Stomach (tissue), 9 donors: ENCODE measurements around the gene CHD5. TPM values are rescaled to one million over a fixed set of nuclear protein-coding genes. Genes with fewer than 3 reads are reported as not detected.

Experiments used
- DNase-seq, 2 donors: peaks; one replicate each; pipeline versions ENCODE4 v3.0.0 to v3.0.0-alpha.2; 2013 to 2019
- H3K27ac ChIP-seq, 5 donors: fragments of 200-600 bp in 4 of 5; sonication (generic) in 4 of 5; one replicate each; pipeline ENCODE4 v1.5.1; 2013 to 2019; ENCODE audit warnings: mild to moderate bottlenecking in 1 of 5, moderate library complexity in 1 of 5
- H3K27me3 ChIP-seq, 3 donors: fragments of 200-600 bp; sonication (generic); one replicate each; pipeline ENCODE4 v1.5.1; 2017 to 2019; ENCODE audit warnings: mixed run types in 1 of 3
- H3K36me3 ChIP-seq, 4 donors: fragments of 200-600 bp; sonication (generic); 1 replicate in 3 of 4; 2 replicates in 1 of 4; pipeline ENCODE4 v1.5.1; 2016 to 2019
- H3K4me1 ChIP-seq, 4 donors: fragments of 200-600 bp; sonication (generic); one replicate each; pipeline ENCODE4 v1.5.1; 2016 to 2019
- H3K4me3 ChIP-seq, 4 donors: fragments of 200-600 bp; sonication (generic) in 3 of 4; one replicate each; pipeline ENCODE4 v1.5.1; 2016 to 2019; ENCODE audit warnings: mild to moderate bottlenecking in 1 of 4
- H3K9me3 ChIP-seq, 4 donors: fragments of 200-600 bp; sonication (generic); one replicate each; pipeline ENCODE4 v1.5.1; 2016 to 2019
- EP300 ChIP-seq: sonication (generic); formaldehyde crosslinking; IDR thresholded peaks from one replicate; pipeline ENCODE4 v1.6.1; 2017; ENCODE audit warnings: antibody characterized with exemption
- POLR2A ChIP-seq, 4 donors: fragments of 450-650 bp; IDR thresholded peaks; one replicate each; pipeline ENCODE4 v1.6.1; 2016; ENCODE audit warnings: antibody characterized with exemption in 4 of 4, control low read depth in 2 of 4, mild to moderate bottlenecking in 1 of 4, moderate library complexity in 1 of 4
- POLR2AphosphoS5 ChIP-seq, 3 donors: sonication (generic); formaldehyde crosslinking; IDR thresholded peaks; one replicate each; pipeline ENCODE4 v1.6.1; 2016; ENCODE audit warnings: antibody characterized with exemption in 3 of 3
- WGBS, 5 donors: extraction: QIAGEN DNeasy Blood & Tissue Kit in 3 of 5; methylation state at CpG; one replicate each; pipeline versions ENCODE4 v1.1.5 to v1.1.7; 2013 to 2018; 5-methylcytosine and 5-hydroxymethylcytosine counted together
- intact Hi-C: fragments of 100-400 bp; cut with DNase I; formaldehyde crosslinking; loops from one replicate; pipeline ENCODE4 v1.15.1; 2023; ENCODE audit warnings: low total_unique reads
- polyA plus RNA-seq, 3 donors: library from polyadenylated mRNA; stranded (reverse); fragments of 200-250 nt; gene quantifications; one replicate each; pipeline ENCODE4 v1.2.3, GENCODE V29; 2013
- total RNA-seq, 5 donors: library from RNA; depleted of rRNA; stranded (reverse); fragments of >200 nt; gene quantifications; one replicate each; pipeline versions ENCODE4 v1.1.0 to v1.2.3, GENCODE V29; 2014 to 2016
- TF ChIP-seq, protein P1 (sequence below), 7 experiments: fragments of 450-650 bp in 4 of 7; fragments of 200-600 bp in 3 of 7; sonication (generic) in 3 of 7; IDR thresholded peaks; one replicate each; pipeline ENCODE4 v1.5.1; 2016 to 2019; ENCODE audit warnings: antibody characterized with exemption in 7 of 7, control low read depth in 2 of 7, mild to moderate bottlenecking in 1 of 7
- donor health status: healthy with polysubstance abuse.
- donor health status: Bipolar disorder and iron deficiency.
- donor health status: healthy.

CHD5 gene
- total and polyA plus RNA-seq, 8 donors: 0.06 to 0.92 (median 0.29) TPM; not detected in 1

- H3K4me3 ChIP-seq: no peak overlapping the region
- H3K4me1 ChIP-seq: no peaks in the 10 kb centered on the region
- intact Hi-C loops: no loop called here
- no peak for DNase-seq
- WGBS, 5 donors: 54 to 86% (median 66%) methylated on average over 1 of the region's 1 CpG
- no peak overlapping the region for H3K27ac ChIP-seq
- TF ChIP-seq, protein P1, sequence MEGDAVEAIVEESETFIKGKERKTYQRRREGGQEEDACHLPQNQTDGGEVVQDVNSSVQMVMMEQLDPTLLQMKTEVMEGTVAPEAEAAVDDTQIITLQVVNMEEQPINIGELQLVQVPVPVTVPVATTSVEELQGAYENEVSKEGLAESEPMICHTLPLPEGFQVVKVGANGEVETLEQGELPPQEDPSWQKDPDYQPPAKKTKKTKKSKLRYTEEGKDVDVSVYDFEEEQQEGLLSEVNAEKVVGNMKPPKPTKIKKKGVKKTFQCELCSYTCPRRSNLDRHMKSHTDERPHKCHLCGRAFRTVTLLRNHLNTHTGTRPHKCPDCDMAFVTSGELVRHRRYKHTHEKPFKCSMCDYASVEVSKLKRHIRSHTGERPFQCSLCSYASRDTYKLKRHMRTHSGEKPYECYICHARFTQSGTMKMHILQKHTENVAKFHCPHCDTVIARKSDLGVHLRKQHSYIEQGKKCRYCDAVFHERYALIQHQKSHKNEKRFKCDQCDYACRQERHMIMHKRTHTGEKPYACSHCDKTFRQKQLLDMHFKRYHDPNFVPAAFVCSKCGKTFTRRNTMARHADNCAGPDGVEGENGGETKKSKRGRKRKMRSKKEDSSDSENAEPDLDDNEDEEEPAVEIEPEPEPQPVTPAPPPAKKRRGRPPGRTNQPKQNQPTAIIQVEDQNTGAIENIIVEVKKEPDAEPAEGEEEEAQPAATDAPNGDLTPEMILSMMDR (IDR thresholded peaks at IDR 0.05): no peak
- no peak for TF ChIP-seq EP300
- TF ChIP-seq POLR2AphosphoS5 (IDR thresholded peaks at IDR 0.05): no peak
- no peak for TF ChIP-seq POLR2A (IDR thresholded peaks at IDR 0.05)
- H3K9me3 ChIP-seq: peaks cover 0 to 12% (median 4%) of the 10 kb centered on the region in 4 donors
- H3K27me3 ChIP-seq: no peaks in the 10 kb centered on the region
- no peaks in the 10 kb centered on the region for H3K36me3 ChIP-seq
Observed at GRCh38 chr1:6116137-6116536, 64.0 kb downstream of the CHD5 start.

DNA sequence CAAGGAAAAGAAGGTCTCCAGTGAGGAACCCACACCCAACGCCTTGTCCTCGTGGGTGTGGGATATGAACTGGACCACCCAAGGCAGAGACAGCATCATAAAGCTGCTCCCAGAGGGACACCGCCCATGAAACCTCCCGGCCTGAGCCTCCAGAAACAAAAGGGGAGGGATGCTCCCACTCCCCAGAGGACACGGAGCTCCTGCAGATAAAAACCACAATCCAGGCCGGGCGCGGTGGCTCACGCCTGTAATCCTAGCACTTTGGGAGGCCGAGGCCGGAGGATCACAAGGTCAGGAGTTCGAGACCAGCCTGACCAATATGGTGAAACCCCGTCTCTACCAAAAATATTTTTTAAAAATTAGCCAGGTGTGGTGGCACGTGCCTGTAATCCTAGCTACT is 66.4 kb downstream of the CHD5 start:
- no peak for TF ChIP-seq POLR2AphosphoS5 (IDR thresholded peaks at IDR 0.05)
- TF ChIP-seq, protein P1 (IDR thresholded peaks at IDR 0.05): no peak
- TF ChIP-seq EP300: no peak
- no peak for TF ChIP-seq POLR2A (IDR thresholded peaks at IDR 0.05)
- 84 to 89% (median 89%) methylated on average over 14 of the region's 14 CpGs for WGBS, 5 donors
- no peaks in the 10 kb centered on the region for H3K36me3 ChIP-seq
- no peak overlapping the region for H3K4me3 ChIP-seq
- no peaks in the 10 kb centered on the region for H3K4me1 ChIP-seq
- no peak for DNase-seq
- H3K27me3 ChIP-seq: peaks cover 0 to 16% (median 4%) of the 10 kb centered on the region in 3 donors
- H3K27ac ChIP-seq: no peak overlapping the region
- H3K9me3 ChIP-seq: peaks cover 0 to 12% (median 4%) of the 10 kb centered on the region in 4 donors
- intact Hi-C loops: no loop called here

- Histone ChIP-seq H3K27me3 (peaks cover 0 to 22% (median 4%) of the 10 kb centered on the region in 3 donors), H3K36me3 (no peaks in the 10 kb centered on the region), H3K4me1 (no peaks in the 10 kb centered on the region), H3K9me3 (peaks cover 0 to 12% (median 4%) of the 10 kb centered on the region in 4 donors), H3K4me3 (no peak overlapping the region), H3K27ac (no peak overlapping the region)
- TF ChIP-seq POLR2A (IDR thresholded peaks at IDR 0.05) (no peak), EP300 (no peak), POLR2AphosphoS5 (IDR thresholded peaks at IDR 0.05) (no peak)
- TF ChIP-seq, protein P1 (IDR thresholded peaks at IDR 0.05): no peak
- 58 to 74% (median 64%) methylated on average over 10 of the region's 10 CpGs for WGBS, 5 donors
- intact Hi-C loops: no loop called here
- no peak for DNase-seq
Observed at GRCh38 chr1:6113116-6113515, 67.0 kb downstream of the CHD5 start.

GRCh38 chr1:6112690-6113005 is 67.5 kb downstream of the CHD5 start:
- Histone ChIP-seq H3K4me1 (no peaks in the 10 kb centered on the region), H3K27ac (no peak overlapping the region), H3K4me3 (no peak overlapping the region), H3K36me3 (no peaks in the 10 kb centered on the region), H3K9me3 (peaks cover 0 to 11% (median 4%) of the 10 kb centered on the region in 4 donors), H3K27me3 (peaks cover 0 to 23% (median 4%) of the 10 kb centered on the region in 3 donors)
- 40 to 71% (median 63%) methylated on average over 4 to 5 of the region's 5 CpGs for WGBS, 5 donors
- TF ChIP-seq POLR2AphosphoS5 (IDR thresholded peaks at IDR 0.05) (no peak), POLR2A (IDR thresholded peaks at IDR 0.05) (no peak)
- DNase-seq: no peak
- intact Hi-C loops: no loop called here

DNA sequence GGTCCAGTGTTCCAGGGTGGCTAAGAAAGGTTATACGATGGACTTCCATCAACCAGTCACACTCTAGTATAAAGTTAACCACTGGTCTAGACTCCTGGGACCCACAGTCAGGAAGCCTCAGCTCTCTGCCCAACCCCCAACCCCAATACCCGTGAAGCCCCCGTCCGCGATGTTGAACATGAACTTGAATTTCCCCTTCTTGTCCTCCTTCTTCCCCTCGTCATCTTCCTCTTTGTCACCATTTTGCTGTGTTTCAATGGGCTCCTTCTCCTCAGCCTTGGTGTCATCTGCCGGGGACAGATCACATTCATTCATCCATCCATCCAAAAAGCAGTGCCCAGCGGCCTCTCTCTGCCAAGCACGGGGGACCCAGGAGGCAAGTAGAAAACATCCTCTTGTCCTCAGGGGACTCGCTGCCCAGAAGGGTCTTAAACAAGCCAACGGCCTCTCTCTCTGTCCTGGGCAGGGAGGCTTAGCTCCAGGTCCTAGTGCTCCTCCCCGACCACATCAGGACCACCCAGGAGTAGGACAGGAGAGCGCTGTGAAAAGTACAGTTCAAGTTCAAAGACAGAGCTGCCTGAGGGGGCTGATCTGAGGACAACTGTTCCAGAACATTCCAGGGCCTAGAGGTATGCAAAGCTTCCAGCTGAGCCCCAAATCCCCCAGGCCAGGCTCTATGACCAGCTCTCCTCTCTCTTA is 68.0 kb downstream of the CHD5 start:
- intact Hi-C loops: no loop called here
- H3K4me3 ChIP-seq: no peak overlapping the region
- no peak for TF ChIP-seq POLR2A (IDR thresholded peaks at IDR 0.05)
- TF ChIP-seq EP300: no peak
- no peak for TF ChIP-seq POLR2AphosphoS5 (IDR thresholded peaks at IDR 0.05)
- TF ChIP-seq, protein P1 (IDR thresholded peaks at IDR 0.05): no peak
- H3K36me3 ChIP-seq: no peaks in the 10 kb centered on the region
- no peaks in the 10 kb centered on the region for H3K4me1 ChIP-seq
- H3K27ac ChIP-seq: no peak overlapping the region
- peaks cover 0 to 5% (median 3%) of the 10 kb centered on the region in 4 donors for H3K9me3 ChIP-seq
- 72 to 83% (median 82%) methylated on average over 12 to 13 of the region's 13 CpGs for WGBS, 5 donors
- no peak for DNase-seq
- peaks cover 0 to 23% (median 4%) of the 10 kb centered on the region in 3 donors for H3K27me3 ChIP-seq
